ENCODE results near the gene RASL12.
A peak's percentile ranks its signal among the peaks of the same experiment; 100 is the strongest.
"Not testable (repeated sequence)": the region's sequence is repeated elsewhere in the genome, so short reads cannot be mapped to it uniquely, and the experiment has no call there.

RASL12 gene, protein sequence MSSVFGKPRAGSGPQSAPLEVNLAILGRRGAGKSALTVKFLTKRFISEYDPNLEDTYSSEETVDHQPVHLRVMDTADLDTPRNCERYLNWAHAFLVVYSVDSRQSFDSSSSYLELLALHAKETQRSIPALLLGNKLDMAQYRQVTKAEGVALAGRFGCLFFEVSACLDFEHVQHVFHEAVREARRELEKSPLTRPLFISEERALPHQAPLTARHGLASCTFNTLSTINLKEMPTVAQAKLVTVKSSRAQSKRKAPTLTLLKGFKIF

DNA sequence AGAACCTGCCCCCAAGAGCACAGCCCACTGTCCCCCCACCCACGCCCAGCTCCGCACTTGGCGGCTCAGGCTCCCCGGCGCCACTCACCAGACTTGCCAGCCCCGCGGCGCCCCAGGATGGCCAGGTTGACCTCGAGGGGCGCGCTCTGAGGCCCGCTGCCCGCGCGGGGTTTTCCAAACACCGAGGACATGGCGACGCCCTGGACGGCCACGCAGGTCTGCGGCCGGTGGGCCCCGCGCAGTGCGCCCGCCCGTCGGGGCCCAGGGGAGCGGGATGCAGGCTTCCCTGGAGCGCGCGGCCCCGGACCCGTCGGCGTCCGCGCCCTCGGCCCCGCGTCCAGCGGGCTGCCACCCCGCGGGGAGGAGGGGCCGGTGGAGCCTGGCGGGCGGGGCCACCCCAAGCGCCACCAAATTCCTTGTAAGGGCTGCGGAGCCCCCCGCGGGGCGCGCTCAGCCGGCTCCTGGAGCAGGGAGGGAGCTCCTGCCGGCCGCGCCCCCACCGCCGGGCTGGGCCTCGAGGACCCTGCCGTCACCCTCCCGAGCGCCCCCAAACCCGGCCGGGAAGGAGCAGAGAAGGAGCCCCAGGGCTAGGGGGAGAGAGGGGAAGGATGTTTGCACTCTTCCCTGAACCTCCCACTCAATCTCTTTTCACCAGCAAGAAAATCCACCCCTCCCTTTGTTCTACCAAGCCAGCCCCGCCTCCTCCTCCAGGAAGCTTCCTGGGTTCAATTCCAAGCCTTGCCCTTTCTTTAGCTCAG lies at the start of gene RASL12:
Gene RASL12 (minus strand): TSS at position 347 of the 758 bp plus-strand sequence. CDS start 156 bp downstream, at position 191.
- no peak for DNase-seq

DNA sequence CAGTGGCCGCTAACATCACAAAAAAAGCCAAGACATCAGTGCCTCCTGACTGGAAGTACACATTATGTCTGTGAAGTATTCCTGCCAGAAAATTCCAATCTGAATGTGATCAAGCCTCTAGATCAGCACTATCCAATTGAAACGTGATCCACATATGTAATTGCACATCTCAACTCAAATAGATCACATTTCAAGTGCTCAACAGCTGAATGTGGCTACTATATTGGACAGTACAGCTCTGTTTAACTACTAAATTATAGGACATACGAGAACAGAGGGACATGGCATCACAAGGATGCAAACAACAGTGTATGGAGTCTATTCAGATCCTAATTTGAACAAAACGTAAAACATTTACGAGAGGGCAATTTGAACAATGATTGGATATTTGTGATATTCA lies 47.8 kb upstream of the RASL12 start:
- DNase-seq: no peak

DNA sequence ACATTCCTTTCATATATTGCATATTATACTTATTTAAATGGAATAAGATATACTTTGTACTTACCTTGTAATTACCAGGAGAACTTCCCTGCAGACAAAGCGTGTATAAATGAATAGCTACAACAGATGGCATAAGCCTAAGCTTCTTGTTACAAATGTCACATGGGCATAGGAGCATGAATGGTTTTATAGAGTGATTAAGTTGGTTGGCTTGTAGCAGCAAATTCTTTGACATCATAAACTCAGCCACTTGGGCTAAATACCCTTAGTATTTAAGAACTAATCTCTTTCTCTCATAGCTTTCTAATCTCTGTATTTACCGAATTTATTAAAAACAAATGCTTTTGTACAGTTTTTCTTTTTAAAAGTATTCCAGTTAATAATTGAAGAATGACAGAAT lies 47.3 kb upstream of the RASL12 start, which contains the start of gene UBAP1L:
Gene UBAP1L (minus strand): TSS at position 115 of the 400 bp plus-strand sequence. CDS start 8,985 bp downstream, outside the sequence.
- no peak for DNase-seq

DNA sequence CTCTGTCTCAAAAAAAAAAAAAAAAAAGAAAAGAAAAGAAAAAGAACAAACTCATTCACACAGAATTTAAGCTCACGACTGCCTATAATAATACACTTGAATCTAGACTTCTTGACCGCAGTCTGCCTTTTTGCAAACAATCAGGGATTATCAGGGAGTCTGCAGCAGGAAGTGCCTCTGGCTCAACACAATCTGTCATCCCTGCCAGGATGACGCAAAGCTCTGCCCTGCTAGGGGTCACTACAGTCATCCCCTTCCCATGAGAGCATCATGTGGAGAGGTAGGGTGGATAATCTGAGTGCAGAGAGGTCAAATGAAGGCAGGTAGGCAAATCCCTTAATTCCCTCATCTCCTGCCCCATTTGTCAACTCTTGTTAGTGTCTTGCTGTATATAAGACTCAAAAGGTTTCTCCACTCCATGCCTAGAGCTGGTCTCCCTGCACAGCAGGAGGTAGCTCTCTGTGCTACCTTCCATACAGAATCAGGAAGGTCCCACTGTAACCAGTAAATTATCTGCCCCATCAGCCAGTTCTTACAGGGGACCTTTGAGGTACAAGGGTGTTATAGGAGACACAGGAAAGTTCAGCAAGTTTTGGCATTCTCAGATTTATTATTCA lies 43.0 kb upstream of the RASL12 start:
- DNase-seq: peak; percentile 53

DNA sequence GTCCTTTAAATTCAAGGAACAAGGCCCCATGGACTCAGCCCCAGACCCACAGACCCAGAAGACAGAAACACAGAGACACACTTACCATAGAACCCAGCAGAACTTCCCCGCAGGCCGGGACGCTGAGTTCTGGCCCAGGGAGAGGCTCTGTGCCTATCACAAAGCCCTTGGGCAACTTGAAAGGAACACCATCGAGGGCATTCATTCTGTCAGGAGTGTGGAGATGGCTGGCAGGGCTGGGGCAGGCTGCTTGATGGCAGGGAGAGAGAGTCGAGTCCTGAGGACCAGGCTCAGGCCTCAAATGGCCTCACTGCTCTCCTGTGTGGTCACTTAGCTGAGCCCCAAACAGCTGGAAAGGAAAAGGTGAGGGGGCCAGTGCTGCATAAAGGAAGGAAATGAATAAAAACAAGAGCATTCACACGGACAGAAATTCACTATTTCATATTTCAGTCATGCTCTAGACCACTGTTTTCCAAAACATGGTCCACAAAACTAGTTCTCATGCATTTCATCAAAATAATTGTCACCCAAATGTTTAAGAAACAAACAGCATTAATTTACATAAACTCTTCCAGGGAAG lies 38.3 kb upstream of the RASL12 start:
- DNase-seq: peak; percentile 38

DNA sequence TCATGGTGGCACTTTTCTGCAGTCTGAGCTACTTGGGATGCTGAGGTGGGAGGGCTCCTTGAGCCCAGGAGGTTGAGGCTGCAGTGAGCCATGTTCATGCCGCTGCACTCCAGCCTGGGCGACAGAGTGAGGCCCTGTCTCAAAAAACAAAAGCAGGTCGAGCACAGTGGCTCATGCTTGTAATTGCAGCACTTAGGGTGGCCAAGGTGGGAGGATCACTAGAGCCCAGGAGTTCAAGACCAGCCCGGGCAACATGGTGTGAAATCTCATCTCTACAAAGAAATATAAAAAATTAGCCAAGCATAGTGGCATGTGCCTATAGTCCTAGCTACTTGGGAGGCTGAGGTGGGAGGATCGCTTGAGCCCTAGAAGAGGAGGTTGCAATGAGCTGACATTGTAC lies 37.2 kb upstream of the RASL12 start:
- peak; percentile 38 for DNase-seq

DNA sequence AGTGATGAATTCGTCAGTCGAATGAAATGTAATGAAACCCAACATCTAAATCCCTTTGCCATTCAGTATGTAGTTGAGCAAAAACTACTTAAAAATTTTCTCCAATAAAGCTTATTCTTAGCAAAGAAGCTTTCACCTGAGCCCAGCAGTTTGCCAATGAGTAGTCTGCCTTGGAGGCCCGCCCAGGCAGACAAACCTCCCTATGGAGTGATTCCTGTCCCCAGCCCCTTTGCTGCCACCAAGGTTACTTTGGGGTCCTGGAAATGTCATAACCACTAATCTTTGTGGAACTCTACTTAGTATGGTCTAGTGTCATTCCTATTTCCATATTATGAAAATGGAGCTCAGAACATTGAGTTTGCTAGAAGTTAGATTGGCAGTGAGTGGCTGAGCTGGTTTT lies 35.1 kb upstream of the RASL12 start:
- DNase-seq: no peak

DNA sequence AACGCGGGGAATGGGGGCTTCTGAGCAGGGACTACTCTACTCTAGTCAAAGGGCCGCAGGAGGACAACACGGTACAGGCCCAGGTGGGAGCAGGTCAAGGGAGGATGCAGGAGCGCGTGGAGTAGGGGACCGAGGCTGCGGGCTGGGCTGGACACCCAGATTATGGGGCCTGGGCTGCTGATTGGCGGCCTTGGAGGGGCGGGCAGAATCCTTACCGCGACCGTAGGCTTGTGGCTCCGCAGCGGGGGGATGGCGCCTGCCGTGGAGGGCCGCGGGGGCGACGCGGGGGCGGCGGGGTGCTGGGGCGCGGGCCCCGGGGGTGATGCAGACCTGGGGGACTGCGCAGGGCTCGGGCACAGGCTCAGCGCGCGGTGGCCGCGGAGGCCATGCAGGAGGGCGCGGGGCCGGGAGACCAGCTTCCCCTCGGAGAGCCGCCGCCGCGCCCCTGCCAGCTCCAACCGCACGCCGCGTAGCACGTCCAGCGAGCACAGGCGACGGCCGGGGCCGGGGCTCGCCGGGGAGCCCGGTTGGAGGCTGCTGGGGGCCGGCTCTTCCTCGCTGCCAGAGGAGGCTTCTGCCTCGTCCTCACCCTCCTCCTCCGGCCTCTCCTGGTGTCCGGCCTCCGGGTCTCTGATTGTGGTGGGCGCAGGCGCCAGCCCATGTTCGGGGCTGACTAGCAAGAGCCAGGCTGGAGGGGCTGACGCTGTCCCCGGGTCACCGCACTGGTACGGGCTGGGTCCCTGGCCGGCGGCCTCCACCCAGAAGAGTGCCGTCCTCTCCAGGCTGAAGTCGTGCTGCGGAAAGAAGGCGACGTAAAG lies 34.3 kb upstream of the RASL12 start:
- DNase-seq: no peak

DNA sequence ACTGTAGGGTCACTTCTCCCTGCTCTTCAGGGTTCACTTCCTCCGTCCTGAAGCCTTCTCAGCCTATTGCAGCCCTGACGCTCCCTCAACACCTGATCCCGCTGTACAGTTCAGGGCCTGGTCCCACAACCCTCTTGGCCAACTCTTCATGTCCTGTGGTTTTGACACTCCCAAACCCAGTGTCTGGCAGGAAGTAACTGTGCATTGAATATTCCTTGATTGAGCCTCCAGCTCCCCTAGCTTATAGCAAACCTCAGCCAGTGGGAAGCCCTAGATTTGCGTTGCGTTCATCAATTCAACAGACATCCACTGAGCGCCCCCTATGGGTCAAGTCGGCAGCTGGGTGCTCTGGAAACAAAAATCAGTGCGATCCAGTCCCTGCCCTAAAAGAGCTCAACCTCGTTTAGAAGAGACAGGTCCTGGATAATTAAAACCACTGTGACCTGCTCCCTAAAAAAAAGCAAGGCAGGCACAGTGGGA lies 33.7 kb upstream of the RASL12 start:
- DNase-seq: peak; percentile 88

DNA sequence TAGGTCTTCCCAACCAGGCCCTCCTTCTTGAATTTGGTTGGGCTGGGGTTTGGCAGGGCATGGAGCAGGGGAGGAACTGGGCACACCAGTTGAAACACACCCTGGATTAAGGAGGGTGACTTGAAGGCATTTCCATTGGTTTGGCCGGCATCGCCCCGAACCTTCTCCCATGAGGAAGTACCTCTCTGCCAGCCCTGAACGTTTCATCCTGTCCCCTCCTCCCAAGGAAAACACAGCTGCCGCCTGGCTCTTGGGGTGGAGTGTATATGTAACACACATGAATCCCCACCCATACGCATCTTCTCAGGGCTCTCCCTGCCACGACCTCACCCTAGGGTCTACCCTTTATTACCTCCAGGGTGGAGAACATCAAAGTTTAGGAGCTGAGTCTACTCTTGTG lies 32.7 kb upstream of the RASL12 start:
- DNase-seq: no peak

DNA sequence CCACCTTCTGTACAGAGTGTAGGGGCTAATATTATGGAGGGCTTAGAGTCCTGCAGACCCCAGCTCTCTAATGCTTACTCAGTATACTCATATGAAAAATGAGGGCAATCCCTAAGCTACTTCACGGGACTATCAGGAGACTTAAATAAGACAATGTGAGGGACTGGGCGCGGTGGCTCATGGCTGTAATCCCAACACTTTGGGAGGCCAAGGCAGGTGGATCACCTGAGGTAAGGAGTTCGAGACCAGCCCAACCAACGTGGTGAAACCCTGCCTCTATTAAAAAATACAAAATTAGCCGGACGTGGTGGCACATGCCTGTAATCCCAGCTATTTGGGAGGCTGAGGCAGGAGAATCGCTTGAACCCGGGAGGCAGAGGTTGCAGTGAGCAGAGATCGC lies 32.0 kb upstream of the RASL12 start:
- DNase-seq: not testable (repeated sequence)

DNA sequence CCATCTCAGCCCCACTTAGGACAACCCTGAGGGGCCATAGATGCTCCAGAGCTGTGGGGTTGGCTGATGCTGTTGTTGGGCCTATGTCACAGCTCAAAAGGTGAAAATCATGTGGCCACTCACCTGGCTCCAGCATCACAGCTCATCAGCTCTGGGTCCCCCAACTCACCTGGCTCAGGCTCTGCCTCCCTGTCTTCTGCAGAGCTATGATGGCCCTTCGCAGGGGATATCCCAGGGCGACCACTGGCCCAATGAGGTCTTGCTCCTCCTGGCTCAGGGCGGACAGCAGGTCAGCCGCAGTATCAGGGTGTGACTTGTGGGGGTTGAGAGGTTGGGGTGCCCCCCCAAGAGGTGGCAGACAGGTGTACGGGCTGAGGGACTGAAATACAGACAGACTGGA lies 31.5 kb upstream of the RASL12 start:
- no peak for DNase-seq

DNA sequence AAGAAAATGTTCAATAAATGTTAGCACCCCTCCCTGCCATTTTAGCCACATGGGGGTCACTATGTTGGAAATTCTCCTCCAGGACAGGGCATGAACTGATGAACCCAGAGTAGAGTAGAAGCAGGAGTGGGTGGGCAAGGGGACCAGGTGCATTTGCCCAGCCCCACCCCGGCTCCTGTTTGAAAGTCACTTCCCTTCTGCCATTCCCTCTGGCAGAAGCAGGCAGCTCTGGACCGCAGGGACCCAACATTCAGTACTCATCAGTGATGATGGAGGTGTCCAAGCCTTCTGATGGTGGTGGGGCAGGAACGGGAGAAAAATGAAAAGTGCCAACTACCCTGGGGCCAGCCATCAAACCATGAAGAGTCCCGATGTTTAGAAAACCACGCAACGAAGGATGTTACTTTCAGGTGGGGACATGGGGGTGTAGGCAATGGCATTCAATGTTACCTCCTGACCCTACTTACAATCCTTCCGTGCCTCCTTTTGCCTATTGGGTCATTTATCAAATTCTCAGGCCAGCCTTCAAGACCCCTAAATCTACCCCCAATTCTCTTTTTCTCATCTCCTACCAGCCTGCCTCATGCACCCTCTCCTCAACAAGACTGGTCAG lies 30.0 kb upstream of the RASL12 start:
- DNase-seq: no peak

DNA sequence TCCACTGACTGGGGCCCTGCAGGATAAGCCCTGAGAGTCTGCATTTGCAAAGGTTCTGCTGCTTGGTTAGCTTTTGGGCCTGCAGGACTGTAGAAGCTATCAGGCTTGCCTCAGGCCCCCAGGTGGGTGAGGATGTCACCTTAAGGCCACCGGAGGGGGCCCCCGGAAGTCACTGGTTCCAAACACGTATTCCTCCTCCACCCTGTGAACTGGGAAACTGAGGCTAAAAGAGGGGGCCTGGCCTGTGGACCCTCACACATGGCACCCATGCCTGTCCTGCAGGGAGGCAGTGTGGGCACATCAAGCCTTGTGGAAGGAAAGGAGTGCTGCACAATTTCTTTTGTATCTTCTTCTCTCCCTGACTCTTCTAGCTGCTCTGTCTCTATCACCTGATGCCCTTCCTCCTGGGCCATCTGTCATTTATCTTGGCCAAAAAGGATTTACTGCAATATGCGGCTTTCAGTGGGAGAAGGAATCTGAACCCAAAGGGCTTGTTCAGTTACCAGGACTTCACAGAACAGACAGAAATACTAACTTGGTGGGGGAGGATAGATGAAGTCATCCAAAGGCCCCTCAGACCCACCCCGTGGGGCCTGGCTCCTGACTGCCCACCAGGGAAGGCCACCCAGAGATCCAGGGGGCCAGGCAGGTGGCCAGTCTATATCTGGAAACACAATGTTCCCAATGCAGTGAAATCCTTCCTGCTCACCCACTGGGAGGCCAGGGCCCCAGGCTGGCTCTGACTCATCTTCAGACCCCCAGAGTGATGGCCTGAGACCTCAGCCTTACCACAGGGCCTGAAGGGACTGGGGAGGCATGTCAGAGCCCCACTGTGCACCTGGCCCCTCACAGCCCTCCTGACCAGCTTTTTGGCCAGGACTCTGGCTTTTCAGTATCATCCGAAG lies 28.9 kb upstream of the RASL12 start:
- no peak for DNase-seq

DNA sequence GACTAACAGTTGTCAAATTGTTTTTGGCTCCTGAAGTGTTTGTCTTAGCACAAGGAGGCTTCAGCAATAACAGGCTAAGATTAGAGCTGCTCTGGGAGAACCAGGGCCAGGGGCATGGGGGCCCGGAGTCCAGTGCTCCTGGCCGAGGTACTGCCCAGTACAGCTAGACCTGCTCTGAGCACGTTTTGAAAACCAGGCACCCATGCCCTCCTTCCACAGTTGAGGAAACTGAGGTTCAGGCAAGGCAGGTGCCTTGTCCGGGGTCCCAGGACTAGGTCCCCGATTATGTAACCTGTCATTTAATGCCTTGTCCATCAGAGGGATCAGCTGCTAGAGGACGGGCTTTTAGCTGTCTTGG lies 27.9 kb upstream of the RASL12 start:
- no peak for DNase-seq

DNA sequence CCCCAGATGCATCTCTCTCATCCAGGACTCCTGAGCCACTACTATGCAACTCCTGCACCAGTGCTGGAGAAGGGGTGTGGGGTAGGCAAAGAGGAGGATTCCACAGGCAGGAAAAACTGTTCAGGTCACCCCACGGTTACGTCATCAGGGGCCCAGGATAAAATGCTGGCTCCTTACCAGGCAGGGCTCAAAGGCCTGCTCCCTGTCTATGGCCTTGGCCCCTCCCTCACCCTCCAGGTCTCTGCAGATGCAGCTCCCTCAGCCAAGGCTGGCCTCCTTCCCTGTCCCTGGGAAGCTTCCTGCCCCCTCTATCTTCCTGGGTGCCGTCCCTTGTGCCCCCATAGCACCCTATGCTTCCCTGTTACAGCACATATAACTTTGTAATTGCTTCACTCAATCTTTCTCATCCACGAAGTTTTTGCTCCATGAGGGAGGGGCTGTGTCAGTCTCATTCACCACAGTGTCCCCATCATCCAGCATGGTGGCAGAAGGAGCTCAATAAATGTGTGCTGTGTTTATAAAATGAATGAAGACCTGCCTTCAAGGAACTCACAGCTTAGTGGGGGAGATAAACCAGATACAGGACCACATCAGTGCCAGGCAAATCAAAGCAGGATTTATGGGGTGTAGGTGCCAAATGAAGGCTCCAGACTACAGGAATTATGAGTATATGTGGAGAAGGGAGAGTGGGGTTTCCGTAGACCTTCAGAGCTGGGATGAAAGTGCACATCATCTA lies 27.4 kb upstream of the RASL12 start:
- no peak for DNase-seq

DNA sequence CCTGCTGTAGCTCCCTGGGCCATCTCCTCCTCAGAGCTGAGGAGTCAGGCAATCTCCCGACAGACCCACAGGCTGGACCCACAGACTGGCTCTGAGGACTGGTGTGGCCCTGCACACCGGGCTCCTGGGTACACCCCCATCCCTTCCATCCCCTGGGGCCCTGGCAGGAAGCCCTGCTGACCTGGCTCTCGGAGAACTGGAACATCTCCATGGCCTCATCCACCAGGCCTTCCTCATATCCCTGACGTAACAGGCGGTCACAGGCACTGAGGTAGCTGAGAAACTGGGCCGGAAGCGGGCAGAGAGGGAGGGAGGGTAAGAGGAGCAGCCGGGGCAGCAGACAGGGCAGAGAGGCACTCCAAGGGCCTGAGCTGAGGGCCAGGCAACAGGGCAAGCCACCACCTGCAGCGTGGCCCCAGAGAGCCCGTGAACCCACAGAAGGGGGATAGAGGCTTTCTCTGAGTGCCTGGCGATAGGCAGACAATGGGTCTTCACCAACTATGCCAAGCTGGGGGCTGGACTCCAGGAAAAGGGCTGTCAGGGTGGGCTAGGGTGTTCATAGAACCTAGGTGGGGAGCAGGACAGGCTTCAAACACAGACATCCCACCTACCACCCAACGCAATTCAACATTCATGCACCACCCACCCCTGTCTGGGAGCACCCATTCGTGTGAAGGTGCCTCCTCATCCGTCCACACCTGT lies 26.7 kb upstream of the RASL12 start:
- DNase-seq: no peak

DNA sequence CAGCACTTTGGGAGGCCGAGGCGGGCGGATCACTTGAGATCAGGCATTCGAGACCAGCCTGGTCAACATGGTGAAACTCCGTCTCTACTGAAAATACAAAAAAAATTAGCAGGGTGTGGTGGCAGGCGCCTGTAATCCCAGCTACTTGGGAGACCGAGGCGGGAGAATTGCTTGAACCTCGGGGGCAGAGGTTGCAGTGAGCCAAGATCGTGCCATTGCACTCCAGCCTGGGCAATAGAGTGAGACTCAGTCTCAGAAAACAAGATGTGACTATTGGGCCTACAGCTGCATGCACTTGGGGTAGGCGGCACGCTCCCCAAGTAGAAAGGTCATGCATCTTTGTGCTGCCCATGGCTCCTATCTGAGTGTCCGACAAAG lies 26.0 kb upstream of the RASL12 start:
- DNase-seq: not testable (repeated sequence)

DNA sequence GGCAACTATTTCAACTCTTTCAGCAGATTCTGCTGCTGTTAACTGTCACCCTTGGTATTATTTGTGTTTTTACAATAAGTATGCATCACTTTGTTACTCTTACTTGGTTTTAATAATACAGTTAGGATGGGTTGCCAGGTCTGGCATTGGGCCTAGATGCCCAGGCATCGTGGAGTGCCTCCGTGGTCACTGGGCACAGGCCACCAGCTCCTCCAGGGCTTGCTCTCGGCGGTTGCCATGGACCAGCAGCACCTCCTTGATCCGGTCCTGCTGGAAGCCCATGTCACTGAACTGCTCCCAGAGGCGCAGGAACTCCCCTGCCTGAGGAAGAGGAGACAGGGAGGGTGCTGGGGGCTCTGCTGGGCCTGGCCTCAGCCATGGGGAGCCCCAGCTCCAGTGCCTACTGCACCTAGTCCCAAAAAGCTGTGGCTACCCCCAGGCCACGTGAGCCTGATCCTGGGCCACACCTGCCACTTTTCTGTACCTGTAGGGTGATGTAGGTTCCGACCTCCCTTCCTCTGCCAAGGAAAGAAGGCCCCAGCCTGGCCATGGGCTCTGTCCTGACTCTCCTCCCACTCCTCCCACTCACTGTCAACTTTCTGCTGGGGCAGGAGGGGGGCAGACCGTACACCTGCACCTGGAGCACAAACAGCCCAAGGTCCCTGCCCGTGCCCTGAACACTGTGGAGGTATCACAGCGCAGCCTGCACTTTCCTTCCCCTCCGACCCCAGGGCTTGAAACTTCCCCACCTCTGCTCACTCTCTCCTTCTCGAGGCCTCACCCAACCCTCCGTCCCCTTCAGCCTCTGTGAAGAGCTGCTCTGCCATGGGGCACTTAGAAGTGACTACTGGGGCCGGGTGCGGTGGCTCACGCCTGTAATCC lies 25.4 kb upstream of the RASL12 start:
- no peak for DNase-seq
